ENCODE data around the gene MLST8.

GRCh38 chr16:2216330-2216729, 11.1 kb downstream of the MLST8 start:
- no peak for TF ChIP-seq CTCF (IDR thresholded peaks at IDR 0.05)
- TF ChIP-seq POLR2A (IDR thresholded peaks at IDR 0.05), result no peak

Measured in thyroid gland (tissue), 4 donors.